ENCODE results near the gene SCUBE3. TPM values are rescaled to one million over a fixed set of nuclear protein-coding genes. Genes with fewer than 3 reads are reported as not detected.

Gene SCUBE3
- total RNA-seq, 6 donors from 2014 or later: under 0.01 to 1.2 (median 0.48) TPM

DNA sequence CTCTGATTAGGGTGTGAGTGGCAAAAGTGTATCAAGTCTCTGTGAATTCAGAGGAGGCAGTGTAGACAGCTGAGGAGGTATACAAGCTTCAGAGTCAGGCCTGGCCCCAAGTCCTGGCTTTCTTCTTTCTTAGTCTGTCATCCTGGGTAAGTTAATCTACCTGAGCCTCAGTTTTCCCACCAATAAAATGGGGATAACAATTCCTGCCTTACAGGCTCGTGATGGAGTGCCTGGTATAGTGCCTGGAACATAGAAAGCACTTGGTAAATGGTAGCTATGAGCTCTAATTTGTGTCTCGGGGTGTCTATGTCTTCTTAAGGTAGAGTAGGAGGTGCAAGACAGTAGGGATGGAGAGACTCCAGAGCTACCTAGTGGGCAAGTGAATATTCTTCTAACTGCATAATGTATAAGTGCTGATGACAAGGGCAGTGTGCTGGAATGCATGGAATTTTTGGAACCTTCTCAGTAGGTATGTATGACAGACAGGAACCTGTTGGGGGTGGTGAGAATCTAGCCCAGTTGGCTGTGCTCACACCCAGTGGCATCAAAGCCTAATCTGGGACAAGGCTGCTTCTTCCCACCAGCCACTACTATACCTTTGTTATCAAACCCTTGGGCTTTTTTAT lies 4.0 kb upstream of the SCUBE3 start:
- H3K9me3 ChIP-seq: no peaks in the 10 kb centered on the region
- DNase-seq: no peak
- TF ChIP-seq EP300 (IDR thresholded peaks at IDR 0.05) (no peak), POLR2AphosphoS5 (IDR thresholded peaks at IDR 0.05) (no peak), POLR2A (IDR thresholded peaks at IDR 0.05) (no peak)
- TF ChIP-seq, protein P1, sequence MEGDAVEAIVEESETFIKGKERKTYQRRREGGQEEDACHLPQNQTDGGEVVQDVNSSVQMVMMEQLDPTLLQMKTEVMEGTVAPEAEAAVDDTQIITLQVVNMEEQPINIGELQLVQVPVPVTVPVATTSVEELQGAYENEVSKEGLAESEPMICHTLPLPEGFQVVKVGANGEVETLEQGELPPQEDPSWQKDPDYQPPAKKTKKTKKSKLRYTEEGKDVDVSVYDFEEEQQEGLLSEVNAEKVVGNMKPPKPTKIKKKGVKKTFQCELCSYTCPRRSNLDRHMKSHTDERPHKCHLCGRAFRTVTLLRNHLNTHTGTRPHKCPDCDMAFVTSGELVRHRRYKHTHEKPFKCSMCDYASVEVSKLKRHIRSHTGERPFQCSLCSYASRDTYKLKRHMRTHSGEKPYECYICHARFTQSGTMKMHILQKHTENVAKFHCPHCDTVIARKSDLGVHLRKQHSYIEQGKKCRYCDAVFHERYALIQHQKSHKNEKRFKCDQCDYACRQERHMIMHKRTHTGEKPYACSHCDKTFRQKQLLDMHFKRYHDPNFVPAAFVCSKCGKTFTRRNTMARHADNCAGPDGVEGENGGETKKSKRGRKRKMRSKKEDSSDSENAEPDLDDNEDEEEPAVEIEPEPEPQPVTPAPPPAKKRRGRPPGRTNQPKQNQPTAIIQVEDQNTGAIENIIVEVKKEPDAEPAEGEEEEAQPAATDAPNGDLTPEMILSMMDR (IDR thresholded peaks at IDR 0.05): no peak
- H3K27me3 ChIP-seq: peaks cover 0 to 17% (median 7%) of the 10 kb centered on the region in 4 donors
- H3K27ac ChIP-seq: no peak overlapping the region
- no peaks in the 10 kb centered on the region for H3K36me3 ChIP-seq
- ATAC-seq (ENCODE audit: low FRiP score in 2 of 2): no peak
- H3K4me1 ChIP-seq: peaks cover 14 to 19% (median 16%) of the 10 kb centered on the region in 4 donors
- WGBS, 2 donors: 86 to 87% methylated on average over 2 of the region's 2 CpGs
- H3K4me3 ChIP-seq: no peak overlapping the region

DNA sequence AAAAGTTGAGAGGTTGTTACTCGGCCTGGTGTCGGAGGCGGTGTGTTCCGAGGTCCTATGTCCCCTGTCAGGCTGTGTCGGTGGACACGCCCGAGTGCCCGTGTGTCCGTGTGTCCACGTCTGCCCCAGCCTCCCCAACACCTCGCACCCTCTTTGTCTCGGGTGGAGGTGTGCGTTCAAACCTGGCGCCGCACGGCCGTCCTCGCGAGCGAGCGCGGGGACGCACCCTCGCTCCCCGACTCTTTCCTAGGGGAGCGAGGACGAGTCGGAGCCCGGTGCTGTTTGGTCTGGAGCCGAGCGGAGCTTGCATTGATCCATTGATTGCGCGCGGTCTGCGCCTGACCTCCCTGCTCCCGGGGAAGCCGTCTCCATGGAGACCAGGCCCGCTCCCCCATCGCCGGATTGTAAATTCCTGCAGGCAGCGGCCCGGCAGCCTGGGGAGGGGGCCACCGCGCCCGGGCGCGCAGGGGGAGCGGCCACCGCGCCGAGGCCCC lies 411 bp upstream of the SCUBE3 start:
- Histone ChIP-seq H3K27ac (no peak overlapping the region), H3K36me3 (no peaks in the 10 kb centered on the region), H3K4me1 (peaks cover 16 to 27% (median 20%) of the 10 kb centered on the region in 4 donors), H3K4me3 (peak overlapping the region in 3 of 4 donors; percentile 47 to 63 (median 57)), H3K9me3 (no peaks in the 10 kb centered on the region), H3K27me3 (peaks cover 0 to 29% (median 11%) of the 10 kb centered on the region in 4 donors)
- ATAC-seq (ENCODE audit: low FRiP score in 2 of 2) (no peak), DNase-seq (peak in 1 of 2 donors; percentile 62)
- 17 to 25% methylated on average over 20 to 51 of the region's 51 CpGs for WGBS, 2 donors
- no peak for TF ChIP-seq POLR2AphosphoS5 (IDR thresholded peaks at IDR 0.05)
- TF ChIP-seq EP300 (IDR thresholded peaks at IDR 0.05): no peak
- TF ChIP-seq POLR2A (IDR thresholded peaks at IDR 0.05): no peak
- TF ChIP-seq, protein P1 (IDR thresholded peaks at IDR 0.05): no peak

DNA sequence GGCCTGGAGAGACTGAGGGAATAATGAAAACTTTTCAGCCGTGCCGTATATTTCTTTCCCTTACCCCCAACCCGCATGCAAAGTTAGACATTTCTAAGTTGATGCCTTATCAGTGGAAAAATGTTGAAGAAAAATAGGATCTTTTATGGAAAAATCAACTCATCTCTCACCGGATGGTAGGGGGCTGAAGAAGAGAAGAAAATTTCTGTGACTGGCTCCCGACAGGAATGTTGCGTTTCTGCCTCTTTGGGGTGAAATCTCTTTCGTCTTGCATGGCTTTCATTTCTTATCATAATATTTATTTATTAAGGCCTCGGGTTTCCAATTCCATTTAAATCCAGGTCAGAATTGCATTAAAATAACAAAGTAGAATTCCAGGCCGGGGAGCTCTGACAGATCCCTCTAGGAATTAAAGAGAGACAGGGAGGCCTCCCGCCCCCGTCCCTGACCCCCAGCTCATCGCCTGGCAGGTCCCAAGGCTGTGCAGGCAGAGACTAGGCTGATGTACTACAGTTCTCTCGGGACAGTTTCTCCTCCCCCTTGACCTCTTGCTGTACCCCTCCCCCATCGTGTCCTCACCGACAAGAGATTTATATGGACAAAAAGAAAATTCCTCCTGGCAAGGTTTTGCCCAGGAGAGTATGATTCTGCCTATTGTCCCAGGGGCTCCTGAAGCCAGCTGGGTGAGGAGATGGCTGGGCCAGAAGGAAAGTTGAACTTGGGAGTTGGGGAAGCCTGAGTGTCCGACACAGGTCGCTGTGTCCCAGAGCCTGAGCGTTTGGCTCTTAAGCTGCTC lies 1.3 kb downstream of the SCUBE3 start:
- H3K4me3 ChIP-seq: peak overlapping the region in 1 of 4 donors; percentile 63
- peaks cover 0 to 29% (median 11%) of the 10 kb centered on the region in 4 donors for H3K27me3 ChIP-seq
- 55 to 58% methylated on average over 18 of the region's 18 CpGs for WGBS, 2 donors
- ATAC-seq (ENCODE audit: low FRiP score in 2 of 2) (no peak), DNase-seq (no peak)
- no peaks in the 10 kb centered on the region for H3K36me3 ChIP-seq
- H3K4me1 ChIP-seq: peaks cover 16 to 31% (median 20%) of the 10 kb centered on the region in 4 donors
- no peaks in the 10 kb centered on the region for H3K9me3 ChIP-seq
- TF ChIP-seq POLR2A (IDR thresholded peaks at IDR 0.05): no peak
- TF ChIP-seq, protein P1 (IDR thresholded peaks at IDR 0.05): no peak
- TF ChIP-seq EP300 (IDR thresholded peaks at IDR 0.05): no peak
- H3K27ac ChIP-seq: no peak overlapping the region

DNA sequence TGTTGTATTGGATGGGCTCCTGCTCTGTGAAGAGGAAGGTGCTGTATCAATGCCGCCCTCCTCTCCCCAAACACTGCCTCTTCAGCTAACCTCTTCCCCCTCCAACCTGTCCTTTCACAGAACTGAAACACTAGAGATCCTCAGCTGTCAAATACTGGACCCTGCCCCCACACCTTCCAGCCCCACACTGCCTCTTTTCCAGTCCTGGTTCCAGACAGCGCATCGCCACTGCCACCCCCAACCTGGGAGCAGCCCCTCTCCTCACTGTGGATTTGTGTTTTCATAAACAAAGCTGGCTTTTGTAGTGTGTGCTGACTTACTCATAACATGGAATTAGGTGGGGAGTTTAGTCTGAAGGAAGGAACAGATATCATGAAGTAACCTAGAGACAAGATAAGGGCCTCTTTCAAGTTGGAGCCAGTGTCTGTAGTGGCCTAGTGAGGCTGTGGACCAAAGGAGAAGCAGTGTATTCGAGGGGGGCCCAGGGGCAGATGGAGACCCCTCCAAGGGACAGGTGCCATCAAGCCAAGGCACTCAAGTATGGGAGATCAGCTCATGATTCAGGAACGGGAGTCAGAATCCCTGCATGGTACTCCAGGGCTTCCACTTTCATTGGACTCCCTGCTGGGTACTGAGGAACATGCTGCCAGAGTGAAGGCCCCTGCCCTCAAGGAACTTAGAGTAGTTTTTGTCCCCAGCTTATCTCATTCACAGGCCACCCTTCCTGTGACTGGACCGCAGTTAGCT lies 2.1 kb downstream of the SCUBE3 start:
- WGBS, 2 donors: 82 to 89% methylated on average over 6 of the region's 6 CpGs

More for the DNA sequence above, 2.1 kb downstream of the SCUBE3 start:
- DNase-seq (no peak), ATAC-seq (ENCODE audit: low FRiP score in 2 of 2) (no peak)
- Histone ChIP-seq H3K27ac (no peak overlapping the region), H3K27me3 (peaks cover 0 to 29% (median 11%) of the 10 kb centered on the region in 4 donors), H3K4me3 (no peak overlapping the region), H3K9me3 (no peaks in the 10 kb centered on the region), H3K4me1 (peaks cover 16 to 31% (median 20%) of the 10 kb centered on the region in 4 donors), H3K36me3 (no peaks in the 10 kb centered on the region)
- TF ChIP-seq POLR2A (IDR thresholded peaks at IDR 0.05): no peak
- TF ChIP-seq, protein P1 (IDR thresholded peaks at IDR 0.05): no peak
- no peak for TF ChIP-seq POLR2AphosphoS5 (IDR thresholded peaks at IDR 0.05)
- TF ChIP-seq EP300 (IDR thresholded peaks at IDR 0.05): no peak
